IMR-90 (cell line): ENCODE measurements around the gene ASB14. TPM values are rescaled to one million over a fixed set of nuclear protein-coding genes. Genes with fewer than 3 reads are reported as not detected.
A peak's percentile ranks its signal among the peaks of the same experiment; 100 is the strongest.

Experiments
- ATAC-seq: fragments of 200-7000 bp; cut with Tn5 transposase; 2 replicates; pipeline ENCODE4 v1.9.1; 2020; ENCODE audit warnings: low read depth, mild to moderate bottlenecking, moderate library complexity
- BruUV-seq: library from RNA; stranded (reverse); fragments of 400-500 nt; replicated peaks from 2 replicates; lab custom pipeline; 2021; lab: Mats Ljungman, UMichigan
- CTCF ChIA-PET: fragments of 300-600 bp; formaldehyde crosslinking; extraction: SDS; loops from one replicate; lab custom pipeline; 2021; ENCODE audit warnings: antibody characterized with exemption; lab: Yijun Ruan, JAX
- POLR2A ChIA-PET: fragments of 300-600 bp; sonication (Branson Sonifier 250); formaldehyde crosslinking; loops from one replicate; lab custom pipeline; 2022; ENCODE audit warnings: antibody characterized with exemption; ENCODE audit not compliant: unreplicated experiment; lab: Charles Lee
- DNase-seq: peaks from one replicate; pipeline ENCODE4 v3.0.0; 2013
- H2AFZ ChIP-seq: replicated peaks from 2 replicates; pipeline ENCODE3; 2013; ENCODE audit warnings: low read length, mild to moderate bottlenecking; ENCODE audit not compliant: poor library complexity
- H2AK5ac ChIP-seq: 2 replicates; pipeline ENCODE4 v1.6.1; 2013; ENCODE audit warnings: low read depth, low read length, inconsistent platforms
- H2AK9ac ChIP-seq: replicated peaks from 2 replicates; pipeline ENCODE3; 2013; ENCODE audit warnings: mild to moderate bottlenecking, low read depth, low read length, moderate library complexity; ENCODE audit not compliant: poor library complexity
- H2BK120ac ChIP-seq: 2 replicates; pipeline ENCODE4 v1.6.1; 2013; ENCODE audit warnings: low read depth, low read length, inconsistent platforms
- H2BK15ac ChIP-seq: 3 replicates; pipeline ENCODE4 v1.6.1; 2013; ENCODE audit warnings: low read depth, low read length, inconsistent platforms
- H2BK20ac ChIP-seq: 2 replicates; pipeline ENCODE4 v1.6.1; 2013; ENCODE audit warnings: low read depth, mild to moderate bottlenecking, inconsistent platforms, low read length, moderate library complexity
- H2BK5ac ChIP-seq: 2 replicates; pipeline ENCODE4 v1.6.1; 2013; ENCODE audit warnings: mild to moderate bottlenecking, low read depth, low read length, inconsistent platforms; ENCODE audit not compliant: poor library complexity, severe bottlenecking
- H3K14ac ChIP-seq: replicated peaks from 2 replicates; pipeline ENCODE4 v1.6.1; 2013; ENCODE audit warnings: low read depth, low read length, inconsistent platforms
- H3K18ac ChIP-seq: 2 replicates; pipeline ENCODE4 v1.6.1; 2013; ENCODE audit warnings: low read depth, low read length, control low read depth
- H3K23ac ChIP-seq: 2 replicates; pipeline ENCODE4 v1.6.1; 2013; ENCODE audit warnings: low read depth, low read length, inconsistent platforms
- H3K27ac ChIP-seq: 2 replicates; pipeline ENCODE4 v1.5.1; 2013; ENCODE audit warnings: mild to moderate bottlenecking, control low read depth, low read length; ENCODE audit not compliant: insufficient read depth
- H3K27me3 ChIP-seq: 2 replicates; pipeline ENCODE4 v1.6.1; 2013; ENCODE audit warnings: low read length; ENCODE audit not compliant: control insufficient read depth, insufficient read depth
- H3K36me3 ChIP-seq: 2 replicates; pipeline ENCODE4 v1.6.1; 2013; ENCODE audit warnings: low read length, mixed read lengths; ENCODE audit not compliant: control insufficient read depth, insufficient read depth
- H3K4ac ChIP-seq: 2 replicates; pipeline ENCODE4 v1.6.1; 2013; ENCODE audit warnings: low read depth, low read length, inconsistent platforms
- H3K4me1 ChIP-seq: 2 replicates; pipeline ENCODE4 v1.6.1; 2013; ENCODE audit warnings: low read length, mixed read lengths; ENCODE audit not compliant: control insufficient read depth, insufficient read depth
- H3K4me2 ChIP-seq: 2 replicates; pipeline ENCODE4 v1.6.1; 2013; ENCODE audit warnings: low read depth, mild to moderate bottlenecking, control low read depth, low read length, moderate library complexity
- H3K4me3 ChIP-seq: 2 replicates; pipeline ENCODE4 v1.5.1; 2013; ENCODE audit warnings: low read depth, mild to moderate bottlenecking, control low read depth, low read length, moderate library complexity; ENCODE audit not compliant: insufficient read depth
- H3K56ac ChIP-seq: 2 replicates; pipeline ENCODE4 v1.6.1; 2013; ENCODE audit warnings: low read length, inconsistent platforms; ENCODE audit not compliant: insufficient read depth; ENCODE audit errors: extremely low read depth
- H3K79me1 ChIP-seq, 2 experiments: 2 replicates each; pipeline ENCODE4 v1.6.1; 2013; ENCODE audit warnings: low read length in 2 of 2, inconsistent platforms in 1 of 2, low read depth in 1 of 2
- H3K9ac ChIP-seq: 2 replicates; pipeline ENCODE4 v1.6.1; 2013; ENCODE audit warnings: low read depth, low read length, control low read depth
- H3K9me1 ChIP-seq: 2 replicates; pipeline ENCODE4 v1.6.1; 2013; ENCODE audit warnings: low read length, inconsistent platforms; ENCODE audit not compliant: insufficient read depth
- H3K9me3 ChIP-seq: 2 replicates; pipeline ENCODE4 v1.6.1; 2013; ENCODE audit warnings: low read length; ENCODE audit not compliant: control insufficient read depth, insufficient read depth
- H4K20me1 ChIP-seq: 2 replicates; pipeline ENCODE4 v1.6.1; 2013; ENCODE audit warnings: low read length, inconsistent platforms; ENCODE audit not compliant: insufficient read depth
- H4K5ac ChIP-seq: 2 replicates; pipeline ENCODE4 v1.6.1; 2013; ENCODE audit warnings: mild to moderate bottlenecking, low read depth, low read length, control low read depth
- H4K8ac ChIP-seq, 2 experiments: 2 replicates each; pipeline ENCODE4 v1.6.1; 2013; ENCODE audit warnings: low read depth in 2 of 2, low read length in 2 of 2, control low read depth in 1 of 2, inconsistent platforms in 1 of 2
- H4K91ac ChIP-seq: 2 replicates; pipeline ENCODE4 v1.6.1; 2013; ENCODE audit warnings: low read depth, low read length, inconsistent platforms; ENCODE audit not compliant: insufficient read depth
- BHLHE40 ChIP-seq: fragments of 150-350 bp; IDR thresholded peaks from 2 replicates; pipeline ENCODE4 v1.6.1; 2016; ENCODE audit warnings: mild to moderate bottlenecking, low read depth, low read length
- CEBPB ChIP-seq: IDR thresholded peaks from 2 replicates; pipeline ENCODE4 v1.6.1; 2012; ENCODE audit warnings: low read depth, low read length, improper control_type of control experiment
- CTCF ChIP-seq: conservative IDR thresholded peaks from 2 replicates; pipeline ENCODE4 v1.5.1; 2012; ENCODE audit warnings: mild to moderate bottlenecking, low read depth, low read length, improper control_type of control experiment
- MAFK ChIP-seq: IDR thresholded peaks from 2 replicates; pipeline ENCODE4 v1.6.1; 2012; ENCODE audit warnings: low read depth, low read length, improper control_type of control experiment
- MAZ ChIP-seq: IDR thresholded peaks from 2 replicates; pipeline ENCODE4 v1.6.1; 2012; ENCODE audit warnings: low read depth, mild to moderate bottlenecking, low read length, improper control_type of control experiment, moderate library complexity, borderline replicate concordance
- NFE2L2 ChIP-seq: fragments of 150-350 bp; IDR thresholded peaks from 2 replicates; pipeline ENCODE4 v1.6.1; 2016; ENCODE audit warnings: low read depth, mild to moderate bottlenecking, low read length
- RCOR1 ChIP-seq: IDR thresholded peaks from 2 replicates; pipeline ENCODE4 v1.6.1; 2012; ENCODE audit warnings: mild to moderate bottlenecking, low read length, improper control_type of control experiment; ENCODE audit not compliant: insufficient replicate concordance
- SMC3 ChIP-seq: fragments of 150-350 bp; IDR thresholded peaks from 2 replicates; pipeline ENCODE4 v1.6.1; 2016; ENCODE audit warnings: low read depth, mild to moderate bottlenecking, antibody characterized with exemption, low read length, moderate library complexity
- WGBS, 2 experiments: methylation state at CpG; one replicate each; pipeline versions ENCODE4 v1.1.5 to v1.1.7; 2013; ENCODE audit warnings: missing lambda C conversion rate in 2 of 2; ENCODE audit not compliant: insufficient read length in 1 of 2; ENCODE audit errors: extremely low coverage in 2 of 2; 5-methylcytosine and 5-hydroxymethylcytosine counted together
- dilution Hi-C: fragments of 300-500 bp; cut with HindIII; formaldehyde crosslinking; loops from one replicate; pipeline ENCODE4 v1.14.3; 2018; ENCODE audit warnings: low sequenced_read_pairs; ENCODE audit not compliant: unreplicated experiment
- in situ Hi-C: fragments of 300-500 bp; cut with MboI; formaldehyde crosslinking; loops from 3 replicates; pipeline ENCODE4 v1.14.3; 2019; ENCODE audit warnings: low sequenced_read_pairs, inconsistent platforms, mixed read lengths
- intact Hi-C: fragments of 100-400 bp; cut with micrococcal nuclease; formaldehyde crosslinking; loops from 2 replicates; pipeline ENCODE4 v1.10.0; 2022
- polyA plus RNA-seq, 3 experiments: library from polyadenylated mRNA; depleted of rRNA; stranded (reverse); fragments of >200 nt; gene quantifications; 2 replicates each; pipeline ENCODE4 v1.2.3, GENCODE V29; 2012; ENCODE audit warnings: low replicate concordance in 1 of 3
- total RNA-seq: library from RNA; depleted of rRNA; stranded (reverse); fragments of >200 nt; gene quantifications from 2 replicates; pipeline ENCODE4 v1.2.3, GENCODE V29; 2012

ASB14 gene
- total and polyA plus RNA-seq, 2 of the 4 experiments (the other 2 are of a cell fraction) = not detected

- Histone ChIP-seq H2AK9ac (no peak overlapping the region), H3K9ac (no peak overlapping the region), H4K91ac (no peak overlapping the region), H4K5ac (no peak overlapping the region), H2BK120ac (no peak overlapping the region), H2AK5ac (peak overlapping the region; percentile 65; the same call in 1 of the 2 replicates), H3K9me3 (peaks cover 3% of the 10 kb centered on the region; the same call in 1 of the 2 replicates), H3K4me2 (no peak overlapping the region; the same call in 1 of the 2 replicates), H3K56ac (no peak overlapping the region), H2AFZ (peak overlapping the region; percentile 66), H3K27ac (no peak overlapping the region), H3K23ac (no peak overlapping the region), H3K79me1 (no peaks in the 10 kb centered on the region), H3K14ac (no peak overlapping the region), H3K18ac (no peak overlapping the region), H2BK5ac (no peak overlapping the region), H3K4ac (peak overlapping the region; percentile 70; the same call in 1 of the 2 replicates), H3K4me1 (peaks cover 6% of the 10 kb centered on the region), H3K4me3 (no peak overlapping the region), H3K9me1 (peaks cover 7% of the 10 kb centered on the region), H3K27me3 (no peaks in the 10 kb centered on the region), H4K20me1 (no peaks in the 10 kb centered on the region), H3K36me3 (no peaks in the 10 kb centered on the region), H4K8ac (no peak overlapping the region), H2BK20ac (peak overlapping the region; percentile 8; the same call in 1 of the 2 replicates), H2BK15ac (no peak overlapping the region)
- dilution Hi-C loops (no loop called here), in situ Hi-C loops (no loop called here), intact Hi-C loops (no loop called here)
- peak; percentile 22 for DNase-seq
- WGBS, 2 experiments = 40% methylated on average over 1 of the region's 6 CpGs; no CpG with 5 or more reads in 1 of the 2 experiments
- ATAC-seq = peak; percentile 63
- no peak for TF ChIP-seq MAFK
- TF ChIP-seq CTCF = no peak
- TF ChIP-seq CEBPB = no peak
- TF ChIP-seq SMC3 = no peak
- TF ChIP-seq BHLHE40 = no peak
- no peak for TF ChIP-seq RCOR1
- no peak for TF ChIP-seq MAZ
- TF ChIP-seq NFE2L2 = no peak
- BruUV-seq = no TSS peak
- POLR2A ChIA-PET = no interaction called here
- CTCF ChIA-PET = interaction anchor here (0.7 to 1.6 kb wide), 2 partner anchors 114 to 528 kb away, joined by 3 read pairs; no protein-coding TSS in a partner anchor
Observed at GRCh38 chr3:57283334-57283733, 9.2 kb downstream of the ASB14 start.
